SK-N-SH treated with all-trans-retinoic acid at 6 μM for 48 hours (cell line): ENCODE data around the gene CDA.

Experiments
- ATAC-seq: fragments of 200-7000 bp; cut with Tn5 transposase; 3 replicates; pipeline ENCODE4 v1.9.1; 2020; ENCODE audit warnings: mild to moderate bottlenecking, moderate library complexity
- ARNTL ChIP-seq: fragments of 450-650 bp; formaldehyde crosslinking; IDR thresholded peaks from 2 replicates; pipeline ENCODE4 v1.5.0; 2020; ENCODE audit warnings: low read depth, mild to moderate bottlenecking, moderate library complexity, borderline replicate concordance
- BACH2 ChIP-seq: fragments of 250-450 bp; sonication (Bioruptor Pico); IDR thresholded peaks from 2 replicates; pipeline ENCODE4 v1.9.0; 2021; ENCODE audit warnings: mild to moderate bottlenecking, borderline replicate concordance
- CSDC2 ChIP-seq: fragments of 250-450 bp; sonication (Bioruptor Pico); IDR thresholded peaks from 2 replicates; pipeline ENCODE4 v1.5.0; 2020; ENCODE audit warnings: mild to moderate bottlenecking, moderate library complexity
- ESRRG ChIP-seq: fragments of 250-450 bp; sonication (Bioruptor Pico); IDR thresholded peaks from 2 replicates; pipeline ENCODE4 v1.6.1; 2021; ENCODE audit warnings: mild to moderate bottlenecking
- GLIS3 ChIP-seq: fragments of 250-450 bp; sonication (Bioruptor Pico); IDR thresholded peaks from 2 replicates; pipeline ENCODE4 v1.5.0; 2020; ENCODE audit warnings: mild to moderate bottlenecking, moderate library complexity
- ISL1 ChIP-seq: fragments of 250-450 bp; sonication (Bioruptor Pico); IDR thresholded peaks from 2 replicates; pipeline ENCODE4 v2.1.2; 2022; ENCODE audit warnings: mild to moderate bottlenecking, moderate library complexity
- OSR1 ChIP-seq: fragments of 250-450 bp; sonication (Bioruptor Pico); IDR thresholded peaks from 2 replicates; pipeline ENCODE4 v1.8.0; 2022; ENCODE audit warnings: moderate library complexity, mild to moderate bottlenecking, inconsistent platforms
- PPARA ChIP-seq: fragments of 250-450 bp; sonication (Bioruptor Pico); IDR thresholded peaks from 2 replicates; pipeline ENCODE4 v1.5.0; 2020; ENCODE audit warnings: mild to moderate bottlenecking, borderline replicate concordance
- RARB ChIP-seq: fragments of 250-450 bp; sonication (Bioruptor Pico); IDR thresholded peaks from 2 replicates; pipeline ENCODE4 v1.8.0; 2021; ENCODE audit warnings: mild to moderate bottlenecking, moderate library complexity
- SNAI2 ChIP-seq: fragments of 250-450 bp; sonication (Bioruptor Pico); IDR thresholded peaks from 2 replicates; pipeline ENCODE4 v1.5.0; 2020; ENCODE audit warnings: mild to moderate bottlenecking, moderate library complexity
- TCF4 ChIP-seq: fragments of 250-450 bp; sonication (Bioruptor Pico); IDR thresholded peaks from 2 replicates; pipeline ENCODE4 v1.8.0; 2021; ENCODE audit warnings: mild to moderate bottlenecking, moderate library complexity, borderline replicate concordance
- ZC3H10 ChIP-seq: fragments of 250-450 bp; sonication (Bioruptor Pico); IDR thresholded peaks from 2 replicates; pipeline ENCODE4 v1.5.1; 2021; ENCODE audit warnings: mild to moderate bottlenecking, moderate library complexity
- ZFP3 ChIP-seq: fragments of 250-450 bp; sonication (Bioruptor Pico); IDR thresholded peaks from 2 replicates; pipeline ENCODE4 v1.5.0; 2020; ENCODE audit warnings: mild to moderate bottlenecking, moderate library complexity
- ZFP30 ChIP-seq: fragments of 450-650 bp; formaldehyde crosslinking; IDR thresholded peaks from 2 replicates; pipeline ENCODE4 v1.5.0; 2022; ENCODE audit warnings: mild to moderate bottlenecking, moderate library complexity
- ZNF565 ChIP-seq: fragments of 450-650 bp; formaldehyde crosslinking; conservative IDR thresholded peaks from 2 replicates; pipeline ENCODE4 v1.5.0; 2020; ENCODE audit warnings: low read depth, mild to moderate bottlenecking, moderate library complexity
- ZNF70 ChIP-seq: fragments of 450-650 bp; formaldehyde crosslinking; IDR thresholded peaks from 2 replicates; pipeline ENCODE4 v1.5.0; 2020; ENCODE audit warnings: mild to moderate bottlenecking, moderate library complexity
- ZNF8 ChIP-seq: fragments of 450-650 bp; formaldehyde crosslinking; IDR thresholded peaks from 2 replicates; pipeline ENCODE4 v1.5.0; 2020; ENCODE audit warnings: mild to moderate bottlenecking, moderate library complexity
- TF ChIP-seq, protein P1 (sequence below): fragments of 250-450 bp; sonication (Bioruptor Pico); IDR thresholded peaks from 2 replicates; pipeline ENCODE4 v1.5.1; 2021; ENCODE audit warnings: mild to moderate bottlenecking, moderate library complexity
- TF ChIP-seq, protein P2 (sequence below): fragments of 250-450 bp; sonication (Bioruptor Pico); IDR thresholded peaks from 2 replicates; pipeline ENCODE4 v1.5.0; 2020; ENCODE audit warnings: mild to moderate bottlenecking, moderate library complexity
- TF ChIP-seq, protein P3 (sequence below): fragments of 250-450 bp; sonication (Bioruptor Pico); IDR thresholded peaks from 2 replicates; pipeline ENCODE4 v1.5.1; 2020; ENCODE audit warnings: low read depth, mild to moderate bottlenecking, moderate library complexity
- TF ChIP-seq, protein P4 (sequence below): fragments of 250-450 bp; sonication (Bioruptor Pico); IDR thresholded peaks from 2 replicates; pipeline ENCODE4 v1.8.0; 2020; ENCODE audit warnings: mild to moderate bottlenecking, moderate library complexity, borderline replicate concordance
- TF ChIP-seq, protein P5 (sequence below): fragments of 250-450 bp; sonication (Bioruptor Pico); IDR thresholded peaks from 2 replicates; pipeline ENCODE4 v1.8.0; 2021; ENCODE audit warnings: low read depth, mild to moderate bottlenecking, moderate library complexity, borderline replicate concordance

The CDA gene

DNA sequence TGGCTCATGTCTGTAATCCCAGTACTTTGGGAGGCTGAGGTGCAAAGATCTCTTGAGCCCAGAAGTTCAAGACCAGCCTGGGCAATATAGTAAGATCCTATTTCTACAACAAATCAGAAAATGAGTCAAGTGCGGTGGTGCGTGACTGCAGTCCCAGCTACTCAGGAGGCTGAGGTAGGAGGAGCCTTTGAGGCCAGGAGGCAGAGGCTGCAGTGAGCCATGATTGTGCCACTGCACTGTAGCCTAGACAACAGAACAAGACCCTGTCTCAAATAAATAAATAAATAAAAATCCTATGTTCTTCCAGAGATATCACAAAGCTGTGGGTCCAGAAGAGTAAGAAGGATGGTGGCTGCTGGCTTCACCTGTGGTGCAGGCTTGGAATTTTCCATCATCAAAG lies 22.1 kb downstream of the CDA start:
- ATAC-seq = no peak

DNA sequence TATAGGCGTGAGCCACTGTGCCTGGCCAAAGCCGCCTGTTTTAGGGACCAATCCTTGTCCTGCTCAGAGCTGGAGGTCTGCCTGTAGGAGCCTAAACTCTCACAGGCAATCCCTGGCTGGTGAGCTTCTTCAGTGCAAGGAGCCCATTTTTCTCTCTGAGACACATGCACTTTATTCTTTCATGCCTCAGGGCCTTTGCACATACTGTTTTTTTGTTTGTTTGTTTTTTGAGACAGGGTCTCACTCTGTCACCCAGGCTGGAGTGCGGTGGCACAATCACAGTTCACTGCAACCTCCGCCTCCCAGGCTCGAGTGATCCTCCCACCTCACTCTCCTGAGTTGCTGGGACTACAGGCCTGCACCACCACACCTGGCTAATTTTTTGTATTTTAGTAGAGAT lies 22.8 kb downstream of the CDA start:
- no peak for ATAC-seq
- no peak for TF ChIP-seq ZNF565 (CRISPR knock-in tag)
- TF ChIP-seq SNAI2 (CRISPR knock-in tag) = no peak
- TF ChIP-seq BACH2 (CRISPR knock-in tag) = no peak
- TF ChIP-seq, protein P1, sequence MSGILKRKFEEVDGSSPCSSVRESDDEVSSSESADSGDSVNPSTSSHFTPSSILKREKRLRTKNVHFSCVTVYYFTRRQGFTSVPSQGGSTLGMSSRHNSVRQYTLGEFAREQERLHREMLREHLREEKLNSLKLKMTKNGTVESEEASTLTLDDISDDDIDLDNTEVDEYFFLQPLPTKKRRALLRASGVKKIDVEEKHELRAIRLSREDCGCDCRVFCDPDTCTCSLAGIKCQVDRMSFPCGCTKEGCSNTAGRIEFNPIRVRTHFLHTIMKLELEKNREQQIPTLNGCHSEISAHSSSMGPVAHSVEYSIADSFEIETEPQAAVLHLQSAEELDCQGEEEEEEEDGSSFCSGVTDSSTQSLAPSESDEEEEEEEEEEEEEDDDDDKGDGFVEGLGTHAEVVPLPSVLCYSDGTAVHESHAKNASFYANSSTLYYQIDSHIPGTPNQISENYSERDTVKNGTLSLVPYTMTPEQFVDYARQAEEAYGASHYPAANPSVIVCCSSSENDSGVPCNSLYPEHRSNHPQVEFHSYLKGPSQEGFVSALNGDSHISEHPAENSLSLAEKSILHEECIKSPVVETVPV (CRISPR knock-in tag) = no peak
- TF ChIP-seq OSR1 (CRISPR knock-in tag) = no peak
- no peak for TF ChIP-seq GLIS3 (CRISPR knock-in tag)
- no peak for TF ChIP-seq ZFP3 (CRISPR knock-in tag)
- TF ChIP-seq, protein P2, sequence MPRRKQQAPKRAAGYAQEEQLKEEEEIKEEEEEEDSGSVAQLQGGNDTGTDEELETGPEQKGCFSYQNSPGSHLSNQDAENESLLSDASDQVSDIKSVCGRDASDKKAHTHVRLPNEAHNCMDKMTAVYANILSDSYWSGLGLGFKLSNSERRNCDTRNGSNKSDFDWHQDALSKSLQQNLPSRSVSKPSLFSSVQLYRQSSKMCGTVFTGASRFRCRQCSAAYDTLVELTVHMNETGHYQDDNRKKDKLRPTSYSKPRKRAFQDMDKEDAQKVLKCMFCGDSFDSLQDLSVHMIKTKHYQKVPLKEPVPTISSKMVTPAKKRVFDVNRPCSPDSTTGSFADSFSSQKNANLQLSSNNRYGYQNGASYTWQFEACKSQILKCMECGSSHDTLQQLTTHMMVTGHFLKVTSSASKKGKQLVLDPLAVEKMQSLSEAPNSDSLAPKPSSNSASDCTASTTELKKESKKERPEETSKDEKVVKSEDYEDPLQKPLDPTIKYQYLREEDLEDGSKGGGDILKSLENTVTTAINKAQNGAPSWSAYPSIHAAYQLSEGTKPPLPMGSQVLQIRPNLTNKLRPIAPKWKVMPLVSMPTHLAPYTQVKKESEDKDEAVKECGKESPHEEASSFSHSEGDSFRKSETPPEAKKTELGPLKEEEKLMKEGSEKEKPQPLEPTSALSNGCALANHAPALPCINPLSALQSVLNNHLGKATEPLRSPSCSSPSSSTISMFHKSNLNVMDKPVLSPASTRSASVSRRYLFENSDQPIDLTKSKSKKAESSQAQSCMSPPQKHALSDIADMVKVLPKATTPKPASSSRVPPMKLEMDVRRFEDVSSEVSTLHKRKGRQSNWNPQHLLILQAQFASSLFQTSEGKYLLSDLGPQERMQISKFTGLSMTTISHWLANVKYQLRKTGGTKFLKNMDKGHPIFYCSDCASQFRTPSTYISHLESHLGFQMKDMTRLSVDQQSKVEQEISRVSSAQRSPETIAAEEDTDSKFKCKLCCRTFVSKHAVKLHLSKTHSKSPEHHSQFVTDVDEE = no peak
- no peak for TF ChIP-seq ZNF8 (CRISPR knock-in tag)

More for the DNA sequence above, 22.1 kb downstream of the CDA start:
- TF ChIP-seq ESRRG (CRISPR knock-in tag) = no peak
- TF ChIP-seq ARNTL (CRISPR knock-in tag) = no peak
- no peak for TF ChIP-seq ZNF565 (CRISPR knock-in tag)
- TF ChIP-seq SNAI2 (CRISPR knock-in tag) = no peak
- no peak for TF ChIP-seq TCF4 (CRISPR knock-in tag)
- TF ChIP-seq ZNF70 (CRISPR knock-in tag) = no peak
- TF ChIP-seq ZFP30 (CRISPR knock-in tag) = no peak
- TF ChIP-seq CSDC2 = no peak
- TF ChIP-seq ISL1 = no peak
- TF ChIP-seq, protein P2 = no peak
- TF ChIP-seq, protein P3, sequence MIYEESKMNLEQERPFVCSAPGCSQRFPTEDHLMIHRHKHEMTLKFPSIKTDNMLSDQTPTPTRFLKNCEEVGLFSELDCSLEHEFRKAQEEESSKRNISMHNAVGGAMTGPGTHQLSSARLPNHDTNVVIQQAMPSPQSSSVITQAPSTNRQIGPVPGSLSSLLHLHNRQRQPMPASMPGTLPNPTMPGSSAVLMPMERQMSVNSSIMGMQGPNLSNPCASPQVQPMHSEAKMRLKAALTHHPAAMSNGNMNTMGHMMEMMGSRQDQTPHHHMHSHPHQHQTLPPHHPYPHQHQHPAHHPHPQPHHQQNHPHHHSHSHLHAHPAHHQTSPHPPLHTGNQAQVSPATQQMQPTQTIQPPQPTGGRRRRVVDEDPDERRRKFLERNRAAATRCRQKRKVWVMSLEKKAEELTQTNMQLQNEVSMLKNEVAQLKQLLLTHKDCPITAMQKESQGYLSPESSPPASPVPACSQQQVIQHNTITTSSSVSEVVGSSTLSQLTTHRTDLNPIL = no peak
- no peak for TF ChIP-seq ZC3H10
- TF ChIP-seq, protein P1 (CRISPR knock-in tag) = no peak
- TF ChIP-seq, all 23 proteins: peak for 0

DNA sequence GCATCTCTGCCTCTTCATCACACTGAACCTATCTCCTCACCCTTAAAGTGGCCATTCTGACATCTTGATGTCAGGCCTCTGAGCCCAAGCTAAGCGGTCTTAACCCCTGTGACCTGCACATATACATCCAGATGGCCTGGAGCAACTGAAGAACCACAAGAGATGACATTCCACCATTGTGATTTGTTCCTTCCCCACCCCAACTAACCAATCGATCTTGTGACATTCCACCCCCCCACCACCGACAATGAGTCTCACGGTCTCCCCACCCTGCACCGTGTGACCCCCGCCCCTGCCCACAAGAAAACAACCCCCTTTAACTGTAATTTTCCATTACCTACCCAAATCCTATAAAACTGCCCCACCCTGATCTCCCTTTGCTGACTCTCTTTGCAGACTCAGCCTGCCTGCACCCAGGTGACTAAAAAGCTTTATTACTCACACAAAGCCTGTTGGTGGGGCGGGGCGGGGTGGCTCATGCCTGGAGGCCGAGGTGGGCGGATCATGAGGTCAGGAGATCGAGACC lies 23.4 kb downstream of the CDA start:
- TF ChIP-seq, protein P4, sequence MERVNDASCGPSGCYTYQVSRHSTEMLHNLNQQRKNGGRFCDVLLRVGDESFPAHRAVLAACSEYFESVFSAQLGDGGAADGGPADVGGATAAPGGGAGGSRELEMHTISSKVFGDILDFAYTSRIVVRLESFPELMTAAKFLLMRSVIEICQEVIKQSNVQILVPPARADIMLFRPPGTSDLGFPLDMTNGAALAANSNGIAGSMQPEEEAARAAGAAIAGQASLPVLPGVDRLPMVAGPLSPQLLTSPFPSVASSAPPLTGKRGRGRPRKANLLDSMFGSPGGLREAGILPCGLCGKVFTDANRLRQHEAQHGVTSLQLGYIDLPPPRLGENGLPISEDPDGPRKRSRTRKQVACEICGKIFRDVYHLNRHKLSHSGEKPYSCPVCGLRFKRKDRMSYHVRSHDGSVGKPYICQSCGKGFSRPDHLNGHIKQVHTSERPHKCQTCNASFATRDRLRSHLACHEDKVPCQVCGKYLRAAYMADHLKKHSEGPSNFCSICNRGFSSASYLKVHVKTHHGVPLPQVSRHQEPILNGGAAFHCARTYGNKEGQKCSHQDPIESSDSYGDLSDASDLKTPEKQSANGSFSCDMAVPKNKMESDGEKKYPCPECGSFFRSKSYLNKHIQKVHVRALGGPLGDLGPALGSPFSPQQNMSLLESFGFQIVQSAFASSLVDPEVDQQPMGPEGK (CRISPR knock-in tag) = no peak
- TF ChIP-seq, protein P1 (CRISPR knock-in tag) = no peak
- no peak for TF ChIP-seq ARNTL (CRISPR knock-in tag)
- TF ChIP-seq SNAI2 (CRISPR knock-in tag) = no peak
- no peak for TF ChIP-seq GLIS3 (CRISPR knock-in tag)
- no peak for TF ChIP-seq PPARA (CRISPR knock-in tag)
- no peak for TF ChIP-seq RARB (CRISPR knock-in tag)
- TF ChIP-seq ZC3H10 = no peak
- TF ChIP-seq, protein P5, sequence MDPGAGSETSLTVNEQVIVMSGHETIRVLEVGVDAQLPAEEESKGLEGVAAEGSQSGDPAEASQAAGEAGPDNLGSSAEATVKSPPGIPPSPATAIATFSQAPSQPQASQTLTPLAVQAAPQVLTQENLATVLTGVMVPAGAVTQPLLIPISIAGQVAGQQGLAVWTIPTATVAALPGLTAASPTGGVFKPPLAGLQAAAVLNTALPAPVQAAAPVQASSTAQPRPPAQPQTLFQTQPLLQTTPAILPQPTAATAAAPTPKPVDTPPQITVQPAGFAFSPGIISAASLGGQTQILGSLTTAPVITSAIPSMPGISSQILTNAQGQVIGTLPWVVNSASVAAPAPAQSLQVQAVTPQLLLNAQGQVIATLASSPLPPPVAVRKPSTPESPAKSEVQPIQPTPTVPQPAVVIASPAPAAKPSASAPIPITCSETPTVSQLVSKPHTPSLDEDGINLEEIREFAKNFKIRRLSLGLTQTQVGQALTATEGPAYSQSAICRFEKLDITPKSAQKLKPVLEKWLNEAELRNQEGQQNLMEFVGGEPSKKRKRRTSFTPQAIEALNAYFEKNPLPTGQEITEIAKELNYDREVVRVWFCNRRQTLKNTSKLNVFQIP (CRISPR knock-in tag) = no peak
- TF ChIP-seq ZNF565 (CRISPR knock-in tag) = no peak
- no peak for TF ChIP-seq ZFP3 (CRISPR knock-in tag)
- no peak for TF ChIP-seq ZFP30 (CRISPR knock-in tag)
- TF ChIP-seq CSDC2 = no peak
- no peak for TF ChIP-seq ZNF70 (CRISPR knock-in tag)
- TF ChIP-seq, all 23 proteins: peak for 0
- ATAC-seq = no peak
